Spinal cord (tissue), 10 donors: ENCODE data around the gene LMOD2. TPM values are rescaled to one million over a fixed set of nuclear protein-coding genes. Genes with fewer than 3 reads are reported as not detected.

Source experiments
- DNase-seq, 6 donors: peaks; one replicate each; pipeline versions ENCODE4 v3.0.0 to v3.0.0-alpha.2; 2013 to 2015; ENCODE audit warnings: low spot score in 6 of 6, low read depth in 4 of 6
- H3K27ac ChIP-seq: one replicate; pipeline ENCODE4 v1.5.1; 2013; ENCODE audit warnings: low read depth, low read length, control low read depth
- H3K27me3 ChIP-seq: one replicate; pipeline ENCODE4 v1.6.1; 2013; ENCODE audit warnings: low read length; ENCODE audit not compliant: control insufficient read depth, insufficient read depth
- H3K36me3 ChIP-seq: one replicate; pipeline ENCODE4 v1.6.1; 2013; ENCODE audit warnings: low read length; ENCODE audit not compliant: control insufficient read depth, insufficient read depth
- H3K4me1 ChIP-seq: one replicate; pipeline ENCODE4 v1.6.1; 2013; ENCODE audit warnings: low read length; ENCODE audit not compliant: control insufficient read depth, insufficient read depth
- H3K4me3 ChIP-seq: one replicate; pipeline ENCODE4 v1.5.1; 2013; ENCODE audit warnings: low read depth, low read length, control low read depth
- H3K9me3 ChIP-seq: one replicate; pipeline ENCODE4 v1.6.1; 2013; ENCODE audit warnings: low read length; ENCODE audit not compliant: control insufficient read depth, insufficient read depth
- WGBS: methylation state at CpG from one replicate; pipeline ENCODE4 v1.1.5; 2013; ENCODE audit warnings: missing lambda C conversion rate; ENCODE audit not compliant: insufficient coverage; 5-methylcytosine and 5-hydroxymethylcytosine counted together
- polyA plus RNA-seq, 2 donors: library from polyadenylated mRNA; unstranded; fragments of 120-200 nt; gene quantifications; one replicate each; pipeline ENCODE4 v1.2.1, GENCODE V29; 2013; ENCODE audit not compliant: insufficient read length in 2 of 2
- total RNA-seq, 2 donors: library from RNA; depleted of rRNA in 1 of 2; stranded (reverse); fragments of 120-200 nt in 1 of 2; fragments of >200 nt in 1 of 2; gene quantifications; one replicate each; pipeline versions ENCODE4 v1.2.3 to v1.2.4, GENCODE V29; 2013 to 2014
- donor health status: healthy.

LMOD2 gene
- total and polyA plus RNA-seq, 4 donors: 0.14 TPM; not detected in 3

DNA sequence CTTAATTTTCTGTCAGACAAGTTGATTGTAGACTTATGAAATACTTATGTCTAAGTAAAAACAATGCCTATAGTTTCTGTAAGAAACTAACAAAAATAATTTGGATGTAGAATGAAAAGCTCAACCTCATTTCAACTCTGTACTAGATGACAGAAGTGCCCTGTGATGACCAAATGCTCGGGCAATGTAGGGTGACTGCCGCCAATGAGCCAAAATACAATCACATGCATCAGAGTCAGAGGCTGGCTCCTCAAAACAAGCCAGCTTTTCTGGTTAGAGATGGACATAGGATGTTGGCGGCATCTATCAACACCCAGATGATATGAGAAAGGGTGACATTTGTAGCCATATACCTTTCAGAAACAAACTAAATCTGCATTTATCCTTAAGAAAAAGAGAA is 23.9 kb downstream of the LMOD2 start:
- Histone ChIP-seq H3K4me3 (no peak overlapping the region), H3K27ac (no peak overlapping the region), H3K4me1 (no peaks in the 10 kb centered on the region), H3K36me3 (no peaks in the 10 kb centered on the region), H3K27me3 (no peaks in the 10 kb centered on the region), H3K9me3 (no peaks in the 10 kb centered on the region)
- WGBS: no CpG with 5 or more reads among the region's 3 CpGs
- DNase-seq: no peak

DNA sequence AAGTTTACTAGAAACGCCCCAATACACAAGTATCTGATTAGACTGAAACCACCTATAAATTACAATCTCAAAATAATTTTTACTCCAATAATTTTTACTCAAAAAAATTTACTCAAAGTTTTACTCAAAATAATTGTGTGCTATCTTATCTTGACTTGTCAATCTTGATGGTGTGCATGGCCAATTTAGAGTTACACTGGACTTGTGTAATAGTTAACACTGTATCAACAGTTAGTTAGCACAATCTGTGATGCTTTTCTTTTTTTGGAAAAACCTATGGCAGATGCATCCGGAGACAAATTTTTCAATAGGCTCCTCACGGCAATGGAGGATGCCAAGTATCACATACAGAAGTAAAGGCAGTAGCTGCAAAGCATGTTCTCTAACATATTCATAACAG is 24.9 kb downstream of the LMOD2 start:
- Histone ChIP-seq H3K36me3 (no peaks in the 10 kb centered on the region), H3K27me3 (no peaks in the 10 kb centered on the region), H3K27ac (no peak overlapping the region), H3K9me3 (no peaks in the 10 kb centered on the region), H3K4me3 (no peak overlapping the region), H3K4me1 (no peaks in the 10 kb centered on the region)
- DNase-seq: no peak
- WGBS: 100% methylated on average over 2 of the region's 3 CpGs

DNA sequence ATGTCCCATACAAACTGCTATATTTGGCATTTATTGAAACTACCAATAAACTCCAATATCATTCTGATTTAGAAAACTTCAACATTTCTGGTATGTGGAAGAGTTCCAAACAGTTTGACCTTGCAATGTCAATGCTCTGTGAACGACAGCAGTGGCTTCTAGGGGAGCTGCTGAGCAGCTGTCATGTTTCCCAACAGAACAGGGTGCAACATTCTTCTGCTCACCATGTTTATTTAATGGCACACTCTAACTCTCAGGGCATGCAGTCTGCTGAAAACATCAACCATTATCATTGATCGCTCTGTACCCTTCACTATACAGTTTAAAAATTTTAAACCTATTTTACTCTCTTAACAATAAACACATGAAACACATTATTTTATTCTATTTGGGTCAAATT is 25.9 kb downstream of the LMOD2 start:
- H3K27ac ChIP-seq: no peak overlapping the region
- H3K36me3 ChIP-seq: no peaks in the 10 kb centered on the region
- H3K4me1 ChIP-seq: no peaks in the 10 kb centered on the region
- DNase-seq: no peak
- 25% methylated on average over 1 of the region's 2 CpGs for WGBS
- H3K4me3 ChIP-seq: no peak overlapping the region
- no peaks in the 10 kb centered on the region for H3K9me3 ChIP-seq
- no peaks in the 10 kb centered on the region for H3K27me3 ChIP-seq

DNA sequence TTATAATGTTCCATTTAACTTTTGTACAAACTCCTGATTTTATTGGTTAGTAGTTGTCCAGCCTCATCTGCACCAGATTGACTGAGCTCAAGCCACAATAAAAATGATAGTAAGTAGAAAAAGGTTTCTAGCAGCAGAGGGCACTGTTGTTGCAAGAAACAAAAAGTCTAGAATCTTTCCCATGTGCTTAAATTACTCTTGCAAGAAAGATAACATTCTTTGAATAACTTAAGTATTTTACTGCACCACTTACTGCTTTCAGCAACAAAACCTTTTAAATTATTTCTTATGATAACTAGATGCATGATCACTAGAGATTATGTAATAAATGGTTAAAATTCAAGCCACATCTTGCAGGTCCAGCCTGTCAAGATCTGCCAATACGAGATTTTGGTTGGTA is 27.0 kb downstream of the LMOD2 start:
- H3K4me1 ChIP-seq: no peaks in the 10 kb centered on the region
- no peak overlapping the region for H3K27ac ChIP-seq
- H3K9me3 ChIP-seq: no peaks in the 10 kb centered on the region
- DNase-seq: peak in 5 of 6 donors; percentile 17 to 83 (median 33)
- no peaks in the 10 kb centered on the region for H3K27me3 ChIP-seq
- WGBS: no CpG with 5 or more reads among the region's 1 CpG
- no peak overlapping the region for H3K4me3 ChIP-seq
- H3K36me3 ChIP-seq: no peaks in the 10 kb centered on the region

DNA sequence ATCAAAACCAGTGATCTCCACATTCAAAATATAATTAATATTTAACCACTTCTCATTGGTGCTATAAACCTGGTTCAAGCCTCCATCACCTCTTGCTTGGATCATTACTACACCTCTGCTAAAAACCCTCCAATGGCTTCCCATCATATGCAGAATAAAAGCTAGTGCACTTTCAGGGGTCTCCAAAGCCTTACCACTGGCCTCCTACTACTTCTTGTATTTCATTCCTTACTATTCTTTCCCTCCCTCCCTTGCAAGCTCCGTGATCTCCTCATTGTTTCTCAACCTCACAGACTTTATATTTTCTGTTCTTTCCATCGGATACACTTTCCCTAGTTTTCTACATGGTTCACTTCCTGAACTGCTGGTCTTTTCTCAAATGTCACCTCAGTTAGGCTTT is 31.5 kb downstream of the LMOD2 start:
- no peaks in the 10 kb centered on the region for H3K27me3 ChIP-seq
- no peak overlapping the region for H3K27ac ChIP-seq
- H3K9me3 ChIP-seq: no peaks in the 10 kb centered on the region
- H3K4me1 ChIP-seq: no peaks in the 10 kb centered on the region
- H3K4me3 ChIP-seq: no peak overlapping the region
- peaks cover 9% of the 10 kb centered on the region for H3K36me3 ChIP-seq
- no peak for DNase-seq
- WGBS: 94% methylated on average over 2 of the region's 2 CpGs

DNA sequence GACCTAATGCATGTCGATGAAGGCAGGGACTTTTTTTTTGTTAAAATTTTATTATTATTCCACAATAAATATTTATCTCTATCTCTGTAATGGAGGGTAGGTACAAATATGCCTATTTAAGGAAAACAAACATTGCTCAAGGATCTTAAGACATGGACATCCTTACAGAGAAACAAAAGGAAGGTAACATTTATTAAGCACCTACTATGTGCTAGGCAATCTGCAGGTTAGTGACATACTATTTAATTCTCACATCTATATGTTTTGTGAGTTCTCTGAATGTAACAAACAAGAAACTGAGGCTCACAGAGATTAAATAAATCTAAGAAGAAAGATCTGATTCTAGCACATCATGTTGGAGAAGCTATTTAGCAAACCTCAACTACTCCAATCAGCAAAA is 32.1 kb downstream of the LMOD2 start:
- Histone ChIP-seq H3K9me3 (no peaks in the 10 kb centered on the region), H3K4me3 (no peak overlapping the region), H3K4me1 (no peaks in the 10 kb centered on the region), H3K36me3 (peaks cover 14% of the 10 kb centered on the region), H3K27ac (no peak overlapping the region), H3K27me3 (no peaks in the 10 kb centered on the region)
- no peak for DNase-seq
- no CpG with 5 or more reads among the region's 1 CpG for WGBS

DNA sequence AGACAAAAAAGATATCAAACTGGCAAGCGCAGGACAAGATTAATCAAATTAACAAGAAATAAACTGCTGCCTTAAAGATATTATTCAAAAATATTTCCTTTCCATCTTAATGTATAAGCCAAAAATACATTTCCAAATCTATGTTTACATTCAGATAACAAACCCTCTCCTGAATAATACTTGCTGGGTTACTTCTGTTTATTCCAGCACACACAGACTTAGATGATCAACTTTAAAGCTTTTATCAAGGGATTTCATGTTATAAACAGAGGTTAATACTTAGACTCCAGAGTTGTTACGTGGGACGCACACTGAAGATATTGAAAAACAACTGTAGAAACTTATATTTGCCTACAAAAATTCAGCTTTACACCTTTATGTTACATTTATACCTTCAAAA is 33.6 kb downstream of the LMOD2 start:
- no peaks in the 10 kb centered on the region for H3K27me3 ChIP-seq
- H3K4me3 ChIP-seq: no peak overlapping the region
- no peaks in the 10 kb centered on the region for H3K4me1 ChIP-seq
- H3K9me3 ChIP-seq: no peaks in the 10 kb centered on the region
- H3K27ac ChIP-seq: no peak overlapping the region
- peaks cover 15% of the 10 kb centered on the region for H3K36me3 ChIP-seq
- DNase-seq: no peak
- whole genome bisulfite sequencing: no CpG with 5 or more reads among the region's 3 CpGs

DNA sequence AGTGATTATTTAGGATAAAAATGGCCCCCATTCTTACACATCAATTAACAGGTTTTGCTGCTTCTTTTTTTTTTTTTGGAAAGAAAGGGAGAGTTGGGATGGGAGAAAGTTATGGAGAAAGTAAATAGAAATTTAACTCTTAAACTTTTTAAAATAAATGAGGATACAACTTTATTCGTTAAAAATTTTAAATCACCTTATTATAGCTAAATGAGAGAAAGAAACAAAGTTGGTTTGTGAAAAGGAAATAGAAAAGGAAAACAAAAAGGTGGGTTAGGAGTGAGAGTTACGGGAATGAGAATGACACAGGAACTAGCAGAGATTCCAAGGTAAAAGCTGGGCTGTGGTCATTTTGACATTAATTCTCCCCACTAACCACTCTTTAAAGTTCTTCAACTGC is 34.9 kb downstream of the LMOD2 start:
- WGBS: no CpG with 5 or more reads among the region's 2 CpGs
- H3K4me1 ChIP-seq: no peaks in the 10 kb centered on the region
- peaks cover 15% of the 10 kb centered on the region for H3K36me3 ChIP-seq
- H3K4me3 ChIP-seq: no peak overlapping the region
- H3K27ac ChIP-seq: no peak overlapping the region
- H3K9me3 ChIP-seq: no peaks in the 10 kb centered on the region
- DNase-seq: no peak
- no peaks in the 10 kb centered on the region for H3K27me3 ChIP-seq

DNA sequence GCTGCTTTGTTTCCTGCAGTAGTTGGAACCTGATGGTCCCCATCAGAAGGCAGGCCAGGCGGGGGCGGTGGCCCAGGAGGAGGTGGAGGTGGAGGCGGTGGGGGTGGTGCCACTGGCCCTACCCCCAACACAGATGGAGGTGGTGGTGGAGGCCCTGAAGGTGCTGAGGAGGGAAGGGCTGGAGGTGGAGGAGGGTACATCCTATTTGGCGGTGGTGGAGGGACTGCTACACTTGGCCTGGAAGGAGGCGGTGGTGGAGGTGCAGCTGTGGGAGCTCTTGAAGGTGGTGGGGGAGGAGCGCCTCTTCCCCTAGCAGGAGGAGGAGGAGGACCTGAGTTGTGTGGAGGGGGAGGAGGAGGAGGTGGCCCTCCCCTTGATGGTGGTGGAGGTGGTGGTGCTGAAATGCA is 36.8 kb downstream of the LMOD2 start:
- 97% methylated on average over 3 of the region's 6 CpGs for whole genome bisulfite sequencing
- no peak overlapping the region for H3K27ac ChIP-seq
- no peaks in the 10 kb centered on the region for H3K4me1 ChIP-seq
- no peaks in the 10 kb centered on the region for H3K27me3 ChIP-seq
- no peak for DNase-seq
- no peak overlapping the region for H3K4me3 ChIP-seq
- peaks cover 15% of the 10 kb centered on the region for H3K36me3 ChIP-seq
- no peaks in the 10 kb centered on the region for H3K9me3 ChIP-seq

DNA sequence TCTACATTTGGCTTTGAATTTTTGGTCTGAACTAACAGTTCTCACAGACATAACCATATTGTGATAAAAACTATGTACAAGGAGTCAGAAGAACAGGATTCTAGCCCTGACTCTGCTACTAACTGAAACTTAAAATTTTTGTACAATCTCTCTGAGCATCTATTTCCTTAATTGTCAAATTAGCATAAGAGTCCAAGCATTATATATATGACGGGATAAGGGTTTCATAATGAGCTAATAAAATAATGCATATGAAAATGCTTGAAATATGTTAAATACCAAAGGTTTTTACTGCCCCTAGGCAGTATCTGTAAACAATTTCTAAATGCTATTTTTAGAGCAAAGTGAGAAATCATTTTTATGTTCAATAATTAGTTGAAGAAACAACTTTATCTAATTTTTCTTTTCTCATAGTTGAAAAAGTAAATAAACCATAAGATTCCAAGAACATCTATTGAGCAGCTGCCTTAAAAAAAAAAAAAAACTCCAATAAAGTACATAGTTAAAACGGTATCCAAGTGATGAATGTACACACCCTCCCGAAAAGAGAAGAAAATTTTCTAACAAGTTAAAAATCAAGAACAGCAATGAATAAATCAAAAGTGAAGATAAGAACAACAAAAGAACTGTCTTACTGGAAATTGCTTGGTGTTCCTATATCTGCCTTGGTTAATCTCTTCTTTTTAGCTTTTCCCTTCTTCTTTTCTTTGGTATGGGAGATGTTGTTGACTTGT is 40.4 kb downstream of the LMOD2 start:
- Histone ChIP-seq H3K36me3 (peaks cover 19% of the 10 kb centered on the region), H3K9me3 (no peaks in the 10 kb centered on the region), H3K27me3 (no peaks in the 10 kb centered on the region), H3K27ac (no peak overlapping the region), H3K4me1 (no peaks in the 10 kb centered on the region), H3K4me3 (no peak overlapping the region)
- no CpG with 5 or more reads among the region's 3 CpGs for WGBS
- no peak for DNase-seq
